Pancreas (tissue), 10 donors: ENCODE measurements around the gene DLG3. TPM values are rescaled to one million over a fixed set of nuclear protein-coding genes. Genes with fewer than 3 reads are reported as not detected.

ENCODE experiments used
- ATAC-seq, 4 donors: fragments of 200-7000 bp; cut with Tn5 transposase; one replicate each; pipeline versions ENCODE4 v1.8.0 to v1.9.1; 2020; ENCODE audit warnings: mild to moderate bottlenecking in 4 of 4, moderate library complexity in 4 of 4
- DNase-seq, 6 donors: peaks; one replicate each; pipeline ENCODE4 v3.0.0-alpha.2; 2020
- FAIRE-seq: peaks from 2 replicates; lab custom pipeline; 2012; peaks lifted over from hg19 to GRCh38; lab: Jason Lieb, UNC
- H3K27ac ChIP-seq, 4 donors: fragments of 200-600 bp; sonication (generic); 1 replicate in 3 of 4; 2 replicates in 1 of 4; pipeline versions ENCODE4 v1.5.0 to v1.8.0; 2020
- H3K27me3 ChIP-seq, 4 donors: fragments of 200-600 bp; one replicate each; pipeline ENCODE4 v1.8.0; 2021
- H3K36me3 ChIP-seq, 3 donors: fragments of 200-600 bp; sonication (generic) in 1 of 3; one replicate each; pipeline versions ENCODE4 v1.5.0 to v1.8.0; 2020 to 2021
- H3K4me1 ChIP-seq, 3 donors: fragments of 200-600 bp; one replicate each; pipeline ENCODE4 v1.8.0; 2021
- H3K4me3 ChIP-seq, 4 donors: fragments of 200-600 bp; sonication (generic) in 2 of 4; one replicate each; pipeline versions ENCODE4 v1.5.0 to v1.8.0; 2020 to 2021
- H3K9me3 ChIP-seq, 4 donors: fragments of 200-600 bp; one replicate each; pipeline ENCODE4 v1.8.0; 2021
- CTCF ChIP-seq, 4 donors: fragments of 200-600 bp; sonication (generic) in 3 of 4; IDR thresholded peaks; one replicate each; pipeline versions ENCODE4 v1.5.0 to v1.8.0; 2021; ENCODE audit warnings: antibody characterized with exemption in 4 of 4
- WGBS, 2 donors: extraction: QIAGEN DNeasy Blood & Tissue Kit; methylation state at CpG; one replicate each; pipeline ENCODE4 v1.1.7; 2013; 5-methylcytosine and 5-hydroxymethylcytosine counted together
- intact Hi-C, 3 donors: fragments of 100-400 bp; cut with DNase I; formaldehyde crosslinking; loops; one replicate each; pipeline versions ENCODE4 v1.11.1 to v1.14.2; 2022
- polyA plus RNA-seq, 2 donors: library from polyadenylated mRNA; stranded (reverse); fragments of 200-250 nt; gene quantifications; one replicate each; pipeline ENCODE4 v1.2.3, GENCODE V29; 2013
- total RNA-seq, 6 donors: library from RNA; stranded (reverse); fragmentation: NEBNext Ultra II Directional in 4 of 6; extraction: Animal tissue kit (Norgen Biotek cat#: 25700) in 4 of 6; gene quantifications; one replicate each; pipeline versions ENCODE4 v1.2.1 to v1.2.4, GENCODE V29; 2021 to 2023
- donor health status: healthy with polysubstance abuse.
- donor health status: DM: no; HTN: no; CAD: no; lungs with moderate emphysema.
- donor health status: DM: no; HTN: no; CAD: no.
- donor health status: control.
- donor health status: control.
- donor health status: Bipolar disorder and iron deficiency.
- donor health status: DM: yes; HTN: yes; CAD: no.
- donor health status: DM: no; HTN: no; CAD: no.
- donor health status: DM: no; HTN: no; CAD: no.
- donor health status: DM: yes; HTN: yes; CAD: no.

Gene DLG3
- total and polyA plus RNA-seq, 8 donors = 18.7 to 55.7 (median 43.2) TPM

DNA sequence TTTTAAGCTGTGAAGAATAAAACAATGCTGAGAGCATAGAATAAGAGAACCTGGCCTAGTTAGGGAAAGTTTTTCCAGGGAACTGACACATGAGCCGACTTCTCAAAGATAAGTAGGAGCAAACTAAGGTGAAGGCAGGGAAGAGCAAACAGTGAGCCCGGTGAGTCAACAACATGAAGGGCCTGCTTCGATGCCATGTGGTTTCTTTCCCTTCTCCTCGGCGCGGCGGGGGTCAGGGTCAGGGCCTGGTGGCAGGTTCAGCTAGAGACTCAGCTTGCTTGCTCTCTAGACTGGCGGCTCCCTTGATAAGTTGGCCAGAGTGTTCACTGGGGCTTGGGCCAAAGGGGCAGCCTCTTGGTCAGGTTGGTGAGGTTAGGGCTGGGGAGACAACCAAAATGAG lies 81.1 kb downstream of the DLG3 start:
- Histone ChIP-seq H3K9me3 (no peaks in the 10 kb centered on the region), H3K36me3 (no peaks in the 10 kb centered on the region), H3K27me3 (no peaks in the 10 kb centered on the region), H3K27ac (peak overlapping the region in 3 of 4 donors; percentile 24 to 65 (median 43)), H3K4me3 (no peak overlapping the region), H3K4me1 (peaks cover 9 to 21% (median 16%) of the 10 kb centered on the region in 3 donors)
- FAIRE-seq (no peak), ATAC-seq (peak; percentile 95 to 99 (median 98)), DNase-seq (peak; percentile 88 to 96 (median 92))
- intact Hi-C loops = no loop called here
- TF ChIP-seq CTCF (IDR thresholded peaks at IDR 0.05) = no peak
- 17 to 20% methylated on average over 8 of the region's 8 CpGs for WGBS, 2 donors

DNA sequence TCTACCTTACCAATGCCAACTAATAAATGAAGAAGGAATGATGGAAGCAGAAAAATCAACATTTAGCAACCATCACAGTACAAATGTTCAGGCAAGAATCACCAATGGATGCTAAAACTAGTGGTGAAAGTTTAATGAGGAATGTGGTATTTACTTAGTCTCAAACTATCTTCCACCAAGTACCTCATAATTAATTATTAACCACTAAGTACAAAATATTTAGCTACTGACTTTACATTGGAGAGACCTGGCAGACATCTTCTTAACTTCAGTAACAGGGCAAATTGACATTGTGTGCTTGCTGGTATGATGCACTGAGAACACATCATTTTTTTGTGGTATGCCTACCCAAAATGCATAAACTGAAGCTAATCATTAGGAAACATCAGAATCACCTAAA lies 82.4 kb downstream of the DLG3 start:
- Histone ChIP-seq H3K27me3 (no peaks in the 10 kb centered on the region), H3K4me3 (no peak overlapping the region), H3K36me3 (no peaks in the 10 kb centered on the region), H3K27ac (peak overlapping the region in 2 of 4 donors; percentile 3 to 27), H3K9me3 (no peaks in the 10 kb centered on the region), H3K4me1 (peaks cover 9 to 21% (median 16%) of the 10 kb centered on the region in 3 donors)
- no peak for DNase-seq
- TF ChIP-seq CTCF (IDR thresholded peaks at IDR 0.05) = no peak
- ATAC-seq = peak in 3 of 4 donors; percentile 6 to 40 (median 32)
- FAIRE-seq = no peak
- intact Hi-C loops = no loop called here

- DNase-seq = no peak
- Histone ChIP-seq H3K4me3 (no peak overlapping the region), H3K27ac (peak overlapping the region in 2 of 4 donors; percentile 3 to 27), H3K27me3 (no peaks in the 10 kb centered on the region), H3K4me1 (peaks cover 9 to 21% (median 16%) of the 10 kb centered on the region in 3 donors), H3K36me3 (no peaks in the 10 kb centered on the region), H3K9me3 (no peaks in the 10 kb centered on the region)
- intact Hi-C loops = no loop called here
- WGBS, 2 donors = 58 to 74% methylated on average over 3 of the region's 3 CpGs
- ATAC-seq = no peak
- TF ChIP-seq CTCF (IDR thresholded peaks at IDR 0.05) = no peak
- peak; percentile 51 for FAIRE-seq
These were observed 83.1 kb downstream of the DLG3 start for GRCh38 chrX:70527610-70528345.

DNA sequence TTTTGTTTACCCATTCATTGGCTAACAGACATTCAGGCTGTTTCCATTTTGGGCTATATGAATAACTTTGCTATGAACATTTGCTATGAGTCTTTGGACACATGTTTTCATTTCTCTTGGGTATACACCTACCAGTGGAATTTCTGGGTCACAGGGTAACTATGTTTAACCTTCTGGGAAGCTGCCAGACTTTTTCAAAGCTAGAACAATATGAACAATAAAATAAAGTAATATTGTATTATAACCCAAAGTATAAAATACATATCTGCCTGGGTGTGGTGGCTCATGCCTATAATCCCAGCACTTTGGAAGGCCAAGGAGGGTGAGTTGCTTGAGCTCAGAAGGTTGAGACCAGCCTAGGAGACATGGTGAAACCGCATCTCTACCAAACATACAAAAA lies 90.6 kb downstream of the DLG3 start:
- intact Hi-C loops = no loop called here
- no peaks in the 10 kb centered on the region for H3K36me3 ChIP-seq
- peaks cover 0 to 2% (median 0%) of the 10 kb centered on the region in 3 donors for H3K4me1 ChIP-seq
- ATAC-seq (peak in 1 of 4 donors; percentile 36), FAIRE-seq (peak; percentile 93), DNase-seq (no peak)
- H3K9me3 ChIP-seq = no peaks in the 10 kb centered on the region
- WGBS, 2 donors = 69 to 100% methylated on average over 1 of the region's 1 CpG
- peaks cover 0 to 4% (median 0%) of the 10 kb centered on the region in 4 donors for H3K27me3 ChIP-seq
- H3K27ac ChIP-seq = no peak overlapping the region
- no peak for TF ChIP-seq CTCF (IDR thresholded peaks at IDR 0.05)
- H3K4me3 ChIP-seq = no peak overlapping the region

DNA sequence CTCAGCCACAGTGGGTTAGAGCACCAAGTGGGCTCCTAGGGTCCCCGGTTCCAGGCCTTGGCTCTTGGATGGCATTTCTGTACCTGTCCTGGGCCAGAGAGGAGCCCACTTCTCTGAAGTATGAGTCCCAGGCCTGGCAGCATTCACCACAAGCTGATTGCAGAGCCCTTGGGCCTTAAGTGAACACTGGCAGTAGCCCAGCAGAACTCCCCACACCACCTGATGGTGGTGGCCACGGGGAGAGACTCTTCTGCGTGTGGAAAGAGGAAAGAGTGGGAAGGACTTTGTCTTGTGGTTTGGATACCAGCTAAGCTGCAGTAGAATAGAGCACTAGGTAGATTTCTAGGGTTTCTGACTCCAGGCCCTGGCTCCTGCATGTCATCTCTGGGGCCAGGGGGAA lies 104.8 kb downstream of the DLG3 start:
- H3K4me3 ChIP-seq = no peak overlapping the region
- intact Hi-C loops = no loop called here
- peak in 3 of 4 donors; percentile 30 to 49 (median 41) for ATAC-seq

More for the DNA sequence above, 104.8 kb downstream of the DLG3 start:
- no peaks in the 10 kb centered on the region for H3K9me3 ChIP-seq
- H3K36me3 ChIP-seq = no peaks in the 10 kb centered on the region
- no peak for TF ChIP-seq CTCF (IDR thresholded peaks at IDR 0.05)
- H3K27me3 ChIP-seq = no peaks in the 10 kb centered on the region
- peak overlapping the region in 2 of 4 donors; percentile 24 to 40 for H3K27ac ChIP-seq
- no peak for FAIRE-seq
- peak in 1 of 6 donors; percentile 21 for DNase-seq
- 37 to 73% methylated on average over 3 of the region's 3 CpGs for WGBS, 2 donors
- H3K4me1 ChIP-seq = peaks cover 3 to 13% (median 9%) of the 10 kb centered on the region in 3 donors
